K562 (cell line): Measurements from ENCODE around the gene SNUPN. TPM values are rescaled to one million over a fixed set of nuclear protein-coding genes. Genes with fewer than 3 reads are reported as not detected.

Experiments
- ATAC-seq: fragments of 200-7000 bp; cut with Tn5 transposase; 3 replicates; pipeline ENCODE4 v1.9.1; 2020; ENCODE audit warnings: moderate library complexity
- BruUV-seq: library from RNA; stranded (reverse); fragments of 400-500 nt; replicated peaks from 2 replicates; lab custom pipeline; 2021; lab: Mats Ljungman, UMichigan
- CTCF ChIA-PET: fragments of 300-600 bp; formaldehyde crosslinking; extraction: SDS; loops from one replicate; lab custom pipeline; 2021; ENCODE audit warnings: low intra/inter-chr PET ratio; lab: Yijun Ruan, JAX
- POLR2A ChIA-PET: fragments of 300-600, 350-650 bp; sonication (Branson Sonifier 250); formaldehyde crosslinking; extraction: SDS; loops from one replicate; lab custom pipeline; 2021; ENCODE audit warnings: antibody characterized with exemption, inconsistent platforms; lab: Yijun Ruan, JAX
- DNase-seq, 4 experiments: peaks; one replicate each; pipeline versions ENCODE4 v3.0.0 to v3.0.0-alpha.2; 2011 to 2018; ENCODE audit warnings: low spot score in 3 of 4, mixed read lengths in 3 of 4; ENCODE audit errors: extremely low read depth in 1 of 4
- FAIRE-seq: peaks from 2 replicates; lab custom pipeline; 2011; peaks lifted over from hg19 to GRCh38; lab: Jason Lieb, UNC
- H2AFZ ChIP-seq: 2 replicates; pipeline ENCODE4 v1.6.0; 2011; ENCODE audit warnings: low read depth, low read length, control low read depth, inconsistent platforms
- H3K27ac ChIP-seq: fragments of 200-600 bp; 3 replicates; pipeline ENCODE4 v1.8.0; 2011; ENCODE audit warnings: low read depth, mild to moderate bottlenecking, control low read depth, inconsistent platforms, low read length, moderate library complexity, mixed read lengths; ENCODE audit errors: extremely low read depth
- H3K27me3 ChIP-seq, 2 experiments: fragments of 300-600 bp in 1 of 2; 2 replicates in 1 of 2; 3 replicates in 1 of 2; pipeline versions ENCODE4 v1.6.0 to v1.8.0; 2011; ENCODE audit warnings: inconsistent platforms in 2 of 2, low read length in 2 of 2, mild to moderate bottlenecking in 1 of 2, mixed read lengths in 1 of 2, moderate library complexity in 1 of 2; ENCODE audit not compliant: control insufficient read depth in 2 of 2, insufficient read depth in 2 of 2
- H3K36me3 ChIP-seq: fragments of 300-600 bp; 3 replicates; pipeline ENCODE4 v1.8.0; 2011; ENCODE audit warnings: mild to moderate bottlenecking, low read length, inconsistent platforms; ENCODE audit not compliant: control insufficient read depth, insufficient read depth
- H3K4me1 ChIP-seq, 2 experiments: fragments of 200-600 bp in 1 of 2; replicated peaks in 1 of 2; 2 replicates in 1 of 2; 3 replicates in 1 of 2; pipeline versions ENCODE4 v1.5.1 to v1.8.0; 2011; ENCODE audit warnings: inconsistent platforms in 2 of 2, low read length in 2 of 2, mild to moderate bottlenecking in 1 of 2, mixed read lengths in 1 of 2, moderate library complexity in 1 of 2; ENCODE audit not compliant: control insufficient read depth in 2 of 2, insufficient read depth in 2 of 2
- H3K4me2 ChIP-seq: 2 replicates; pipeline ENCODE4 v1.6.1; 2011; ENCODE audit warnings: low read length, control low read depth, inconsistent platforms, mixed read lengths; ENCODE audit not compliant: insufficient read depth
- H3K4me3 ChIP-seq: fragments of 200-600 bp; sonication (generic), shearing (Covaris generic); 2 replicates; pipeline ENCODE4 v1.5.1; 2016; ENCODE audit warnings: control low read depth, inconsistent platforms
- H3K79me2 ChIP-seq: fragments of 200-600 bp; 3 replicates; pipeline ENCODE4 v1.8.0; 2011; ENCODE audit warnings: low read length, inconsistent platforms; ENCODE audit not compliant: control insufficient read depth, insufficient read depth
- H3K9ac ChIP-seq, 2 experiments: 2 replicates each; pipeline versions ENCODE4 v1.6.0 to v1.6.1; 2011; ENCODE audit warnings: low read depth in 2 of 2, low read length in 2 of 2, control low read depth in 1 of 2, inconsistent platforms in 1 of 2, mild to moderate bottlenecking in 1 of 2, mixed read lengths in 1 of 2; ENCODE audit not compliant: insufficient read depth in 1 of 2
- H3K9me1 ChIP-seq: one replicate; pipeline ENCODE4 v1.6.0; 2011; ENCODE audit warnings: inconsistent platforms, mild to moderate bottlenecking, low read length, moderate library complexity; ENCODE audit not compliant: control insufficient read depth, insufficient read depth
- H3K9me3 ChIP-seq: replicated peaks from 2 replicates; pipeline ENCODE4 v1.5.1; 2011; ENCODE audit warnings: low read depth, low read length, inconsistent platforms; ENCODE audit not compliant: control insufficient read depth, insufficient read depth
- H4K20me1 ChIP-seq: replicated peaks from 2 replicates; pipeline ENCODE4 v1.6.1; 2011; ENCODE audit warnings: low read length, inconsistent platforms, mixed read lengths; ENCODE audit not compliant: control insufficient read depth, insufficient read depth
- ASH1L ChIP-seq: fragments of 450-650 bp; IDR thresholded peaks from 2 replicates; pipeline ENCODE4 v1.6.1; 2018; ENCODE audit warnings: borderline replicate concordance, mild to moderate bottlenecking, low read depth; ENCODE audit not compliant: partially characterized antibody
- BCOR ChIP-seq: fragments of 450-650 bp; IDR thresholded peaks from 2 replicates; pipeline ENCODE4 v1.6.1; 2016
- EWSR1 ChIP-seq: fragments of 450-650 bp; IDR thresholded peaks from 2 replicates; pipeline ENCODE4 v1.6.1; 2018; ENCODE audit warnings: borderline replicate concordance, mild to moderate bottlenecking, low read depth, moderate library complexity; ENCODE audit not compliant: partially characterized antibody
- FOXA3 ChIP-seq, 2 experiments: fragments of 450-650 bp in 1 of 2; sonication (generic) in 1 of 2; formaldehyde crosslinking; IDR thresholded peaks in 1 of 2; conservative IDR thresholded peaks in 1 of 2; 2 replicates each; pipeline versions ENCODE4 v1.4.0 to v1.8.0; 2020 to 2022; ENCODE audit warnings: mild to moderate bottlenecking in 2 of 2, missing genetic modification reagents in 1 of 2
- GATA2 ChIP-seq: sonication (generic); formaldehyde crosslinking; IDR thresholded peaks from 2 replicates; pipeline ENCODE4 v1.4.0; 2020; ENCODE audit warnings: mild to moderate bottlenecking, missing genetic modification reagents
- KLF13 ChIP-seq: fragments of 450-650 bp; IDR thresholded peaks from 2 replicates; pipeline ENCODE4 v1.6.1; 2016; ENCODE audit warnings: missing genetic modification characterization, low read depth, mild to moderate bottlenecking, missing compliant biosample characterization, moderate library complexity, borderline replicate concordance
- MTA3 ChIP-seq: fragments of 450-650 bp; formaldehyde crosslinking; IDR thresholded peaks from 2 replicates; pipeline ENCODE4 v1.6.1; 2017; ENCODE audit warnings: mild to moderate bottlenecking, borderline replicate concordance
- PCBP1 ChIP-seq: fragments of 200-400 bp; formaldehyde crosslinking; IDR thresholded peaks from 2 replicates; pipeline ENCODE4 v1.6.1; 2018; ENCODE audit warnings: mild to moderate bottlenecking, low read depth, low read length; ENCODE audit not compliant: poor library complexity, severe bottlenecking
- POLR2AphosphoS5 ChIP-seq: IDR thresholded peaks from 2 replicates; pipeline ENCODE4 v1.6.1; 2011; ENCODE audit warnings: mild to moderate bottlenecking, low read depth, low read length, moderate library complexity; ENCODE audit not compliant: control insufficient read depth, insufficient read depth
- SIN3B ChIP-seq: fragments of 450-650 bp; IDR thresholded peaks from 2 replicates; pipeline ENCODE4 v1.6.1; 2017; ENCODE audit warnings: low read depth, mild to moderate bottlenecking, moderate library complexity
- STAT5A ChIP-seq: IDR thresholded peaks from 2 replicates; pipeline ENCODE4 v1.6.1; 2012; ENCODE audit warnings: low read length, inconsistent platforms, borderline replicate concordance
- ZFPM2 ChIP-seq: fragments of 250-450 bp; sonication (Bioruptor Pico); IDR thresholded peaks from 2 replicates; pipeline ENCODE4 v1.5.1; 2022; ENCODE audit warnings: mild to moderate bottlenecking
- ZNF184 ChIP-seq: sonication (generic); formaldehyde crosslinking; IDR thresholded peaks from 2 replicates; pipeline ENCODE4 v1.5.0; 2020; ENCODE audit warnings: missing genetic modification reagents
- ZNF274 ChIP-seq: IDR thresholded peaks from 2 replicates; pipeline ENCODE4 v1.6.1; 2011; ENCODE audit warnings: low read depth, mild to moderate bottlenecking, low read length, moderate library complexity, borderline replicate concordance
- ZNF384 ChIP-seq: IDR thresholded peaks from 2 replicates; pipeline ENCODE4 v1.6.1; 2012; ENCODE audit warnings: low read depth, low read length, improper control_type of control experiment
- ZNF780A ChIP-seq: fragments of 250-450 bp; sonication (Bioruptor Pico); IDR thresholded peaks from 2 replicates; pipeline ENCODE4 v1.5.0; 2021; ENCODE audit warnings: mild to moderate bottlenecking
- in situ Hi-C: fragments of 300-500 bp; cut with MboI; formaldehyde crosslinking; loops from 4 replicates; pipeline ENCODE4 v1.15.0; 2018; ENCODE audit warnings: inconsistent platforms, mixed read lengths
- intact Hi-C: fragments of 100-400 bp; cut with micrococcal nuclease; formaldehyde crosslinking; loops from 2 replicates; pipeline ENCODE4 v1.14.2; 2022
- polyA plus RNA-seq, 8 experiments: library from polyadenylated mRNA; depleted of rRNA in 4 of 8; stranded (reverse) in 5 of 8; unstranded in 3 of 8; fragments of >200 nt; fragmentation: Nextera tagmentation in 2 of 8; fragmentation: Illumina TruSeq in 1 of 8; extraction: Ambion mirVana in 2 of 8; extraction: Trizol in 1 of 8; gene quantifications; 2 replicates each; pipeline versions ENCODE4 v1.2.1 to v1.2.3, GENCODE V29; 2011 to 2014; ENCODE audit warnings: inconsistent platforms in 1 of 8, missing spikeins in 1 of 8
- total RNA-seq, 7 experiments: library from RNA; depleted of rRNA in 6 of 7; stranded (reverse); fragments of >200 nt in 6 of 7; fragmentation: Illumina TruSeq in 2 of 7; extraction: Trizol in 2 of 7; gene quantifications; 2 replicates each; pipeline versions ENCODE4 v1.2.1 to v1.2.3, GENCODE V29; 2011 to 2021; ENCODE audit warnings: low replicate concordance in 1 of 7
- TF ChIP-seq, protein P1 (sequence below): IDR thresholded peaks from 2 replicates; pipeline ENCODE4 v1.6.1; 2016; ENCODE audit warnings: missing genetic modification characterization, missing compliant biosample characterization
- TF ChIP-seq, protein P2 (sequence below): fragments of 250-450 bp; sonication (Bioruptor Pico); IDR thresholded peaks from 2 replicates; pipeline ENCODE4 v1.9.0; 2021; ENCODE audit warnings: mild to moderate bottlenecking, inconsistent platforms

Gene SNUPN
- total and polyA plus RNA-seq, 9 of the 15 experiments (the other 6 are each of a cell fraction or from before 2014, with no cell fraction given): 32.2 to 78.3 (median 40.0) TPM

DNA sequence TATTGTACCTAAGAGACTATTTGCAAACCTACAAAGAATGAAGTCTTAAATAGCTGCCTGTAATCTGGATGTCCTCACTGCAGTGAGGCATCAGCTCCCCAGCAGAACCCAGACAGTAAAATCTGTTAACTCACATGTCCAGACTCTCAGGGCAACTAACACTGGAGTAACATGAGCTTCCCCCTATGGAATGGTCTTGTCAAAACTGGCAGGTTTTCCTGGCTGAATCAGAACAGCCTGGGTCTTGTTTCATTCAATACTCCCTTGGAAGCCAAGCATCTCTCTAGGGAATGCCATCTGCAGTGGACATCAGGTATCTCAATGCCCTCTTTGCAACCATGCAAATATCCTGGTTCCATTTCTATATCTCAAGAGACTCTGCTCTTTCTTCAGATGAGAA is 70.8 kb downstream of the SNUPN start (continued):
- no peak for TF ChIP-seq FOXA3 (CRISPR knock-in tag; conservative IDR thresholded peaks at IDR 0.05 in 1 of 2, IDR thresholded peaks at IDR 0.05 in 1 of 2)
- no peak for TF ChIP-seq BCOR
- TF ChIP-seq, protein P1, sequence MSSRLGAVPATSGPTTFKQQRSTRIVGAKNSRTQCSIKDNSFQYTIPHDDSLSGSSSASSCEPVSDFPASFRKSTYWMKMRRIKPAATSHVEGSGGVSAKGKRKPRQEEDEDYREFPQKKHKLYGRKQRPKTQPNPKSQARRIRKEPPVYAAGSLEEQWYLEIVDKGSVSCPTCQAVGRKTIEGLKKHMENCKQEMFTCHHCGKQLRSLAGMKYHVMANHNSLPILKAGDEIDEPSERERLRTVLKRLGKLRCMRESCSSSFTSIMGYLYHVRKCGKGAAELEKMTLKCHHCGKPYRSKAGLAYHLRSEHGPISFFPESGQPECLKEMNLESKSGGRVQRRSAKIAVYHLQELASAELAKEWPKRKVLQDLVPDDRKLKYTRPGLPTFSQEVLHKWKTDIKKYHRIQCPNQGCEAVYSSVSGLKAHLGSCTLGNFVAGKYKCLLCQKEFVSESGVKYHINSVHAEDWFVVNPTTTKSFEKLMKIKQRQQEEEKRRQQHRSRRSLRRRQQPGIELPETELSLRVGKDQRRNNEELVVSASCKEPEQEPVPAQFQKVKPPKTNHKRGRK (tag): no peak
- no peak for TF ChIP-seq ASH1L
- no peak for TF ChIP-seq MTA3
- no peak for TF ChIP-seq ZNF274
- no peak for TF ChIP-seq KLF13 (tag)
- TF ChIP-seq PCBP1: no peak
- no peak for TF ChIP-seq POLR2AphosphoS5
- no peak for TF ChIP-seq ZNF184 (CRISPR knock-in tag)

DNA sequence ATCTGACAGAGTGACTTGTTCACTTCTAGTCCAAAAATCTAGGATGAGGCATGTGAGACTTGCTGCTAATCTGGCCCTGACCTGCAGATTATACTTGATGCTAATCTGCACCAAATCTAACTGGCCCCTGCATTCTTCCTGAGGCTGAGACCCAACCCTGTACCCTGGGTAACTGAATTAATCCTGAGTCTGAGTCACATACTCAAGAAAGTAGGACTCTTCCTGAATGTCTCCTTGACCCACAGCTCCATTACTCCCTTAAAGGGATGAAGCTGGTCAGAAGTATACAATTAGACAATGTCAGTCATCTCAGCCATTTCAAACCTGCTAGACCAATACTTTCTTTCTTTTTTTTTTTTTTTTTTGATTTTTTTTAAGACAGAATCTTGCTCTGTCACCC is 71.9 kb downstream of the SNUPN start:
- Histone ChIP-seq H3K27me3 (no peaks in the 10 kb centered on the region), H3K9me1 (no peaks in the 10 kb centered on the region), H3K9me3 (no peaks in the 10 kb centered on the region), H3K4me3 (no peak overlapping the region), H2AFZ (no peak overlapping the region), H3K27ac (no peak overlapping the region), H3K4me2 (no peak overlapping the region), H4K20me1 (peaks cover 4% of the 10 kb centered on the region; the same call in 1 of the 2 replicates), H3K36me3 (no peaks in the 10 kb centered on the region), H3K9ac (no peak overlapping the region), H3K79me2 (peaks cover 9% of the 10 kb centered on the region; the same call in 2 of the 3 replicates), H3K4me1 (peaks cover 0 to 9% of the 10 kb centered on the region in 2 experiments; a peak in 3 of 5 replicates)
- in situ Hi-C loops (no loop called here), intact Hi-C loops (no loop called here)
- ChIA-PET CTCF (no interaction called here), POLR2A (interaction anchor here (0.8 to 2.2 kb wide), 2 partner anchors 10 kb away, joined by 3 to 15 read pairs; no protein-coding TSS in a partner anchor)
- ATAC-seq: peak; percentile 54
- DNase-seq: no peak
- no TSS peak for BruUV-seq
- FAIRE-seq: peak; percentile 52
- no peak for TF ChIP-seq STAT5A
- TF ChIP-seq, protein P2, sequence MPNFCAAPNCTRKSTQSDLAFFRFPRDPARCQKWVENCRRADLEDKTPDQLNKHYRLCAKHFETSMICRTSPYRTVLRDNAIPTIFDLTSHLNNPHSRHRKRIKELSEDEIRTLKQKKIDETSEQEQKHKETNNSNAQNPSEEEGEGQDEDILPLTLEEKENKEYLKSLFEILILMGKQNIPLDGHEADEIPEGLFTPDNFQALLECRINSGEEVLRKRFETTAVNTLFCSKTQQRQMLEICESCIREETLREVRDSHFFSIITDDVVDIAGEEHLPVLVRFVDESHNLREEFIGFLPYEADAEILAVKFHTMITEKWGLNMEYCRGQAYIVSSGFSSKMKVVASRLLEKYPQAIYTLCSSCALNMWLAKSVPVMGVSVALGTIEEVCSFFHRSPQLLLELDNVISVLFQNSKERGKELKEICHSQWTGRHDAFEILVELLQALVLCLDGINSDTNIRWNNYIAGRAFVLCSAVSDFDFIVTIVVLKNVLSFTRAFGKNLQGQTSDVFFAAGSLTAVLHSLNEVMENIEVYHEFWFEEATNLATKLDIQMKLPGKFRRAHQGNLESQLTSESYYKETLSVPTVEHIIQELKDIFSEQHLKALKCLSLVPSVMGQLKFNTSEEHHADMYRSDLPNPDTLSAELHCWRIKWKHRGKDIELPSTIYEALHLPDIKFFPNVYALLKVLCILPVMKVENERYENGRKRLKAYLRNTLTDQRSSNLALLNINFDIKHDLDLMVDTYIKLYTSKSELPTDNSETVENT (CRISPR knock-in tag): no peak
- no peak for TF ChIP-seq GATA2
- no peak for TF ChIP-seq ZNF780A (CRISPR knock-in tag)
- TF ChIP-seq SIN3B: no peak
- TF ChIP-seq ZFPM2 (CRISPR knock-in tag): no peak
- no peak for TF ChIP-seq EWSR1
- 0 out of 2 replicates have a peak, but pooled peaks have one; percentile 5 for TF ChIP-seq ZNF384
